SU-DHL-6 (cell line): ENCODE data around the gene GABRR1.
"Not testable (repeated sequence)": the region's sequence is repeated elsewhere in the genome, so short reads cannot be mapped to it uniquely, and the experiment has no call there.

ENCODE experiments used
- H2AFZ ChIP-seq: fragments of 200-600 bp; sonication (generic); 2 replicates; pipeline ENCODE4 v1.6.1; 2014; ENCODE audit warnings: low read depth, mild to moderate bottlenecking, moderate library complexity, mixed read lengths, antibody characterized with exemption, low read length; ENCODE audit not compliant: severe bottlenecking
- H3F3A ChIP-seq: fragments of 200-600 bp; shearing (Covaris generic); 2 replicates; pipeline ENCODE4 v1.6.0; 2016; ENCODE audit warnings: antibody characterized with exemption, mild to moderate bottlenecking; ENCODE audit not compliant: insufficient read depth
- H3K27ac ChIP-seq: fragments of 200-600 bp; sonication (generic); 2 replicates; pipeline ENCODE4 v1.5.1; 2016; ENCODE audit warnings: low read depth, mild to moderate bottlenecking, low read length, moderate library complexity, mixed read lengths
- H3K27me3 ChIP-seq: fragments of 200-600 bp; sonication (generic), shearing (Covaris generic); 2 replicates; pipeline ENCODE4 v1.6.0; 2014; ENCODE audit warnings: mild to moderate bottlenecking, low read length
- H3K36me3 ChIP-seq: fragments of 200-600 bp; sonication (generic); 2 replicates; pipeline ENCODE4 v1.6.1; 2014; ENCODE audit warnings: mild to moderate bottlenecking, low read length, mixed read lengths
- H3K4me2 ChIP-seq: fragments of 300-600, 200-600 bp; shearing (Covaris generic), sonication (generic); 2 replicates; pipeline ENCODE4 v1.6.0; 2014; ENCODE audit warnings: low read length, low read depth, mild to moderate bottlenecking; ENCODE audit not compliant: poor library complexity, severe bottlenecking
- H3K4me3 ChIP-seq: fragments of 200-600 bp; sonication (generic); 2 replicates; pipeline ENCODE4 v1.5.1; 2014; ENCODE audit warnings: antibody characterized with exemption, low read length, mild to moderate bottlenecking, mixed read lengths; ENCODE audit not compliant: insufficient read depth, poor library complexity, severe bottlenecking
- H3K79me2 ChIP-seq: fragments of 200-600 bp; sonication (generic); 2 replicates; pipeline ENCODE4 v1.6.1; 2014; ENCODE audit warnings: mild to moderate bottlenecking, low read length, moderate library complexity; ENCODE audit not compliant: insufficient read depth
- H3K9ac ChIP-seq: fragments of 200-600 bp; sonication (generic); 2 replicates; pipeline ENCODE4 v1.7.0; 2014; ENCODE audit warnings: mild to moderate bottlenecking, low read length
- H3K9me2 ChIP-seq: fragments of 200-600 bp; sonication (generic); replicated peaks from 2 replicates; pipeline ENCODE4 v1.6.1; 2014; ENCODE audit warnings: low read length; ENCODE audit not compliant: insufficient read depth
- H3K9me3 ChIP-seq: fragments of 200-600 bp; sonication (generic); 2 replicates; pipeline ENCODE4 v1.6.1; 2014; ENCODE audit warnings: low read length, mixed read lengths; ENCODE audit not compliant: insufficient read depth
- H4K20me1 ChIP-seq: fragments of 200-600 bp; sonication (generic); 2 replicates; pipeline ENCODE4 v1.6.1; 2014; ENCODE audit warnings: low read depth, mild to moderate bottlenecking, antibody characterized with exemption, low read length, moderate library complexity, mixed read lengths
- CTCF ChIP-seq: fragments of 200-600 bp; sonication (generic); IDR thresholded peaks from one replicate; pipeline ENCODE4 v1.5.1; 2017; ENCODE audit warnings: antibody characterized with exemption, mild to moderate bottlenecking, low read length, moderate library complexity; ENCODE audit not compliant: insufficient read depth, poor library complexity, severe bottlenecking
- EZH2phosphoT487 ChIP-seq: fragments of 200-600 bp; sonication (generic), shearing (Covaris generic); conservative IDR thresholded peaks from 2 replicates; pipeline ENCODE4 v1.6.1; 2018; ENCODE audit warnings: mild to moderate bottlenecking, antibody characterized with exemption, low read length, moderate library complexity, mixed read lengths

GABRR1 gene

GRCh38 chr6:89131599-89131998, 85.6 kb downstream of the GABRR1 start:
- H3K9me3 ChIP-seq: no peaks in the 10 kb centered on the region
- H3K9me2 ChIP-seq: no peaks in the 10 kb centered on the region
- H4K20me1 ChIP-seq: no peaks in the 10 kb centered on the region
- no peak overlapping the region for H2AFZ ChIP-seq
- no peaks in the 10 kb centered on the region for H3K79me2 ChIP-seq
- H3K4me2 ChIP-seq: no peak overlapping the region
- H3K9ac ChIP-seq: no peak overlapping the region
- H3K27me3 ChIP-seq: no peaks in the 10 kb centered on the region
- no peak overlapping the region for H3K4me3 ChIP-seq
- no peaks in the 10 kb centered on the region for H3K36me3 ChIP-seq
- no peak overlapping the region for H3K27ac ChIP-seq
- TF ChIP-seq CTCF: no peak
- no peak for TF ChIP-seq EZH2phosphoT487
- no peaks in the 10 kb centered on the region for H3F3A ChIP-seq

- H4K20me1 ChIP-seq, H2AFZ ChIP-seq, H3K27me3 ChIP-seq, H3K27ac ChIP-seq, H3K9me3 ChIP-seq, H3K9me2 ChIP-seq, H3K4me2 ChIP-seq, H3K36me3 ChIP-seq, H3K4me3 ChIP-seq, H3F3A ChIP-seq, H3K79me2 ChIP-seq, H3K9ac ChIP-seq: not testable (repeated sequence)
Measured at GRCh38 chr6:89128256-89128671, 88.9 kb downstream of the GABRR1 start.
